Heart left ventricle (tissue), 16 donors: Measurements from ENCODE around the gene GOLGA8B. TPM values are rescaled to one million over a fixed set of nuclear protein-coding genes. Genes with fewer than 3 reads are reported as not detected.

Source experiments
- ATAC-seq, 4 donors: fragments of 200-7000 bp; cut with Tn5 transposase; one replicate each; pipeline ENCODE4 v1.9.1; 2020 to 2022; ENCODE audit warnings: moderate library complexity in 4 of 4, mild to moderate bottlenecking in 3 of 4, moderate number of reproducible peaks in 1 of 4
- DNase-seq, 5 donors: peaks; one replicate each; pipeline ENCODE4 v3.0.0-alpha.2; 2020
- H3K27ac ChIP-seq, 12 donors: fragments of 200-600 bp; sonication (generic) in 4 of 12; one replicate each; pipeline versions ENCODE4 v1.5.0 to v1.8.0; 2016 to 2022; ENCODE audit warnings: mild to moderate bottlenecking in 2 of 12
- H3K27me3 ChIP-seq, 9 donors: fragments of 200-600 bp; sonication (generic) in 2 of 9; one replicate each; pipeline versions ENCODE4 v1.5.1 to v1.8.0; 2016 to 2022; ENCODE audit warnings: mild to moderate bottlenecking in 3 of 9
- H3K36me3 ChIP-seq, 9 donors: fragments of 200-600 bp; sonication (generic) in 2 of 9; one replicate each; pipeline versions ENCODE4 v1.5.0 to v1.8.0; 2018 to 2022; ENCODE audit warnings: mild to moderate bottlenecking in 2 of 9
- H3K4me1 ChIP-seq, 12 donors: fragments of 200-600 bp; sonication (generic) in 4 of 12; one replicate each; pipeline versions ENCODE4 v1.5.0 to v1.8.0; 2016 to 2022; ENCODE audit warnings: mild to moderate bottlenecking in 3 of 12
- H3K4me3 ChIP-seq, 12 donors: fragments of 200-600 bp; sonication (generic) in 4 of 12; one replicate each; pipeline versions ENCODE4 v1.5.0 to v1.8.0; 2017 to 2022; ENCODE audit warnings: mild to moderate bottlenecking in 9 of 12, moderate library complexity in 4 of 12
- H3K9me3 ChIP-seq, 12 donors: fragments of 200-600 bp; sonication (generic) in 4 of 12; one replicate each; pipeline versions ENCODE4 v1.5.0 to v1.8.0; 2016 to 2022; ENCODE audit warnings: mild to moderate bottlenecking in 1 of 12
- POLR2A ChIP-seq, 2 donors: fragments of 450-650 bp; IDR thresholded peaks; one replicate each; pipeline ENCODE4 v1.6.1; 2017; ENCODE audit warnings: antibody characterized with exemption in 2 of 2, mild to moderate bottlenecking in 2 of 2, moderate library complexity in 2 of 2
- WGBS, 4 donors: extraction: QIAGEN DNeasy Blood & Tissue Kit in 2 of 4; methylation state at CpG; one replicate each; pipeline versions ENCODE4 v1.1.5 to v1.1.7; 2013 to 2018; 5-methylcytosine and 5-hydroxymethylcytosine counted together
- intact Hi-C, 10 donors: fragments of 100-400 bp; cut with DNase I; formaldehyde crosslinking; loops; one replicate each; pipeline versions ENCODE4 v1.11.1 to v1.14.2; 2022
- polyA plus RNA-seq, 2 donors: library from polyadenylated mRNA; stranded (reverse); fragments of 200-250 nt; gene quantifications; one replicate each; pipeline ENCODE4 v1.2.3, GENCODE V29; 2013
- total RNA-seq, 9 donors: library from RNA; depleted of rRNA in 2 of 9; stranded (reverse); fragments of >200 nt in 2 of 9; fragmentation: NEBNext Ultra II Directional in 3 of 9; extraction: Animal tissue kit (Norgen Biotek cat#: 25700) in 3 of 9; gene quantifications; one replicate each; pipeline versions ENCODE4 v1.1.0 to v1.2.4, GENCODE V29; 2016 to 2023
- TF ChIP-seq, protein P1 (sequence below), 12 donors: fragments of 200-600 bp; sonication (generic) in 4 of 12; IDR thresholded peaks; one replicate each; pipeline versions ENCODE4 v1.5.0 to v1.8.0; 2018 to 2022; ENCODE audit warnings: antibody characterized with exemption in 12 of 12, mild to moderate bottlenecking in 5 of 12
- donor health status: ischemic (EF 13 %, LVEDD 7.1; RV severe dilation, severe dysfunction).
- donor health status: healthy with polysubstance abuse.
- donor health status: DM: no; HTN: yes; CAD: no.
- donor health status: DM: no; HTN: no; CAD: no.
- donor health status: ischemic (EF 25% LVEDD 6.9; RV normal size, moderate dysfunction).
- donor health status: ischemic (EF 25% LVEDD 5.7; RV mildly dilated, moderate dysfunction).
- donor health status: healthy.
- donor health status: DM: yes; HTN: yes; CAD: no.
- donor health status: ischemic (EF 35%, LVEDD 5.7; RV mildly dilated, moderate dysfunction).
- donor health status: nonischemic (EF 11% LVEDD 7.7; RV severe dilation, severe dysfunction).
- donor health status: DM: yes; HTN: yes; CAD: no.
- donor health status: PGD.
- donor health status: ischemic (EF 29% LVEDD 5.4; RV normal size, mild dysfunction).
- donor health status: nonischemic (EF 23%, LVEDD 6.1; RV moderate dilation, normal function).

Gene GOLGA8B
- total and polyA plus RNA-seq, 11 donors, result 3.6 to 39.0 (median 18.4) TPM

DNA sequence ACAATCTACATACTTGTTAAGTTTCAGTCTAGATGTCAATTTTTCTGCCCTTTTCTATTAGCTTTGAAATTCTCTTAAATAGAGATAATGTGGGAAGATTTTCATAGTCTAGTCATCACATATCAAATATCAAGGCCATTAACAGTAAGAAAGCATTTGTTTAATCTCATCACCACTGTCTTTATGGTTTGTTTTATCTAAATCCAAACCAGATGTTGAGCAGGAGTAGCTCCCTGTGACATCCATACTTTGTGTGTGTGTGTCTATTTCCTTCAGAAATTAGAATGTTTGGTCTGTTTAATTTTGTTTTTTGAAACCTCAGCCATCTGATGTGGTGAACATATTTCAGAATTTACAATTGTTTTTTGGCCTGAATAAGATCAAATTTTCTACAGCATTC lies 23.1 kb upstream of the GOLGA8B start:
- Histone ChIP-seq H3K4me3 (no peak overlapping the region), H3K27ac (no peak overlapping the region), H3K9me3 (no peaks in the 10 kb centered on the region), H3K4me1 (peaks cover 0 to 15% (median 4%) of the 10 kb centered on the region in 12 donors), H3K27me3 (peaks cover 0 to 11% (median 0%) of the 10 kb centered on the region in 9 donors), H3K36me3 (no peaks in the 10 kb centered on the region)
- ATAC-seq (no peak), DNase-seq (no peak)
- TF ChIP-seq POLR2A (IDR thresholded peaks at IDR 0.05), result no peak
- TF ChIP-seq, protein P1, sequence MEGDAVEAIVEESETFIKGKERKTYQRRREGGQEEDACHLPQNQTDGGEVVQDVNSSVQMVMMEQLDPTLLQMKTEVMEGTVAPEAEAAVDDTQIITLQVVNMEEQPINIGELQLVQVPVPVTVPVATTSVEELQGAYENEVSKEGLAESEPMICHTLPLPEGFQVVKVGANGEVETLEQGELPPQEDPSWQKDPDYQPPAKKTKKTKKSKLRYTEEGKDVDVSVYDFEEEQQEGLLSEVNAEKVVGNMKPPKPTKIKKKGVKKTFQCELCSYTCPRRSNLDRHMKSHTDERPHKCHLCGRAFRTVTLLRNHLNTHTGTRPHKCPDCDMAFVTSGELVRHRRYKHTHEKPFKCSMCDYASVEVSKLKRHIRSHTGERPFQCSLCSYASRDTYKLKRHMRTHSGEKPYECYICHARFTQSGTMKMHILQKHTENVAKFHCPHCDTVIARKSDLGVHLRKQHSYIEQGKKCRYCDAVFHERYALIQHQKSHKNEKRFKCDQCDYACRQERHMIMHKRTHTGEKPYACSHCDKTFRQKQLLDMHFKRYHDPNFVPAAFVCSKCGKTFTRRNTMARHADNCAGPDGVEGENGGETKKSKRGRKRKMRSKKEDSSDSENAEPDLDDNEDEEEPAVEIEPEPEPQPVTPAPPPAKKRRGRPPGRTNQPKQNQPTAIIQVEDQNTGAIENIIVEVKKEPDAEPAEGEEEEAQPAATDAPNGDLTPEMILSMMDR (IDR thresholded peaks at IDR 0.05), result no peak
- intact Hi-C loops, result no loop called here

DNA sequence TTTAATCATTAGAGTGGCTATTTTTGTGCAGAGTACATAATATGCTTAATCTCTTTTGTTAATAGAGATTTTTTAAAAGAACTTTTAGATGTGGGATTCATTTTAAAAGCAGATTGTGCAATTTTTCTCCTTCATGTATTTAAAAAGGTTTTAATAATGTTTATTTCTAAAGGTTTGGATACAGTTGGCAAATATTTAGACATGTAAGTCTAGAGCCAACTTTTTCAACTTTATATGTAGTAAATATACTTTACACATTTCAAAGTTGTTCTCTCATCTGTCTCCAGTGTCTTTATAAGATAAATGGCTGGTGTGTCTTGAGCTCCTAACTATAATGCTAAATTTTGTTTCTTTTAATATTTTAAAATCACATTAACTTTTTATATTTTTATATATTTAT lies 22.7 kb upstream of the GOLGA8B start:
- ATAC-seq, result no peak
- intact Hi-C loops, result no loop called here
- TF ChIP-seq, protein P1 (IDR thresholded peaks at IDR 0.05), result no peak
- TF ChIP-seq POLR2A (IDR thresholded peaks at IDR 0.05), result no peak

DNA sequence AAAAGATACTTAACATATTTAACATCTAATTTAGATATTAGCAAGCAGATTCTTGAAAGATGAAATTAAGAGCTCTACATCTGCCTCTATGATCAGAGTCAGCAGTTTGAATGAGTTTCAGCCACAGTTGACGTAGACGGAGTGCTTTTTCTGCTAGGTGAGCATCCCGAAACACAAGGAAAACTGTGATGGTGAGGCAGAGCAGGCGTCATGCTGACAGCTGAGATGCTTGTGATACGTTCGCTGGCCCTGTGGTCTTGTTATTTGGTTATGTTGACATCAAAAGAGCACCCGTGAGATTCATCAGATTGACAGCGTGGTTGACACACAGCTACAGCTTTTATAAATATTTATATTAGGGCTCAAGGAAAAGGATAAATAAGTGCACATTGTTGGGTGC lies 19.6 kb upstream of the GOLGA8B start:
- Histone ChIP-seq H3K27ac (no peak overlapping the region), H3K4me1 (peaks cover 0 to 3% (median 0%) of the 10 kb centered on the region in 12 donors), H3K27me3 (peaks cover 0 to 11% (median 0%) of the 10 kb centered on the region in 9 donors), H3K9me3 (no peaks in the 10 kb centered on the region), H3K4me3 (no peak overlapping the region), H3K36me3 (no peaks in the 10 kb centered on the region)
- DNase-seq (no peak), ATAC-seq (no peak)
- intact Hi-C loops, result no loop called here
- TF ChIP-seq, protein P1 (IDR thresholded peaks at IDR 0.05), result no peak
- no peak for TF ChIP-seq POLR2A (IDR thresholded peaks at IDR 0.05)
- 41 to 53% (median 49%) methylated on average over 8 of the region's 8 CpGs for WGBS, 4 donors

More for the DNA sequence above, 22.7 kb upstream of the GOLGA8B start:
- H3K27me3 ChIP-seq, result peaks cover 0 to 11% (median 0%) of the 10 kb centered on the region in 9 donors
- no peak overlapping the region for H3K27ac ChIP-seq
- no peak for DNase-seq
- H3K9me3 ChIP-seq, result no peaks in the 10 kb centered on the region
- no peaks in the 10 kb centered on the region for H3K36me3 ChIP-seq
- H3K4me1 ChIP-seq, result peaks cover 0 to 15% (median 4%) of the 10 kb centered on the region in 12 donors
- H3K4me3 ChIP-seq, result no peak overlapping the region

DNA sequence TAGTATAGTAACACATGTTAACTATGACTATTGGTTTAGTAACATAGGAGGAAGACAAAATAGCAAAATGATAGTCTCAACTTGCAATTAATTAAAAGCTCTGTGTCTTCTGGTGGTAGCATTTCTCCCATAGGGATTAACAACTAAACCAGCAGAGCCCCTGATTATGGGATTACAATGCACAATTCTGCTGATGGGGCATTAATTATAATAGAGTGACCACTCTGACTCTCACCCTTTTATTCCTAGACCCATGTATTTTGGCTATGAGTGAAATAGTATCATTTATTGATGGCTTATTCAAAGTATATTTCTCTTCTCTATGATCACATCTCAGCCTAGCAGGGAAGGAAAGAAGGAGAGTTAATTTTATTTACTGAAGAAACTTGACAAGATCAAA lies 17.5 kb upstream of the GOLGA8B start:
- Histone ChIP-seq H3K4me3 (no peak overlapping the region), H3K27ac (no peak overlapping the region), H3K36me3 (no peaks in the 10 kb centered on the region), H3K27me3 (peaks cover 0 to 11% (median 0%) of the 10 kb centered on the region in 9 donors), H3K4me1 (peaks cover 0 to 3% (median 0%) of the 10 kb centered on the region in 12 donors), H3K9me3 (no peaks in the 10 kb centered on the region)
- ATAC-seq, result no peak
- intact Hi-C loops, result no loop called here
- TF ChIP-seq, protein P1 (IDR thresholded peaks at IDR 0.05), result no peak
- no peak for TF ChIP-seq POLR2A (IDR thresholded peaks at IDR 0.05)
- DNase-seq, result no peak
